Naive thymus-derived CD4-positive, alpha-beta T cell (primary cell): ENCODE results near the gene MRPL20. TPM values are rescaled to one million over a fixed set of nuclear protein-coding genes. Genes with fewer than 3 reads are reported as not detected.
"Not testable (repeated sequence)": the region's sequence is repeated elsewhere in the genome, so short reads cannot be mapped to it uniquely, and the experiment has no call there.

ENCODE experiments used
- ATAC-seq: fragments of 150-1000 bp; cut with Tn5 transposase; 2 replicates; pipeline ENCODE4 v1.10.0; 2021; ENCODE audit warnings: mild to moderate bottlenecking, moderate library complexity
- CTCF ChIA-PET: fragments of 350-600 bp; sonication (Branson Sonifier 250); formaldehyde crosslinking; loops from one replicate; lab custom pipeline; 2021; ENCODE audit warnings: antibody characterized with exemption; lab: Charles Lee
- POLR2A ChIA-PET: fragments of 350-600 bp; sonication (Branson Sonifier 250); formaldehyde crosslinking; loops from one replicate; lab custom pipeline; 2021; ENCODE audit warnings: antibody characterized with exemption, inconsistent platforms; lab: Charles Lee
- DNase-seq, 9 donors: peaks; one replicate each; pipeline versions ENCODE4 v3.0.0 to v3.0.0-alpha.2; 2020 to 2022; ENCODE audit warnings: mixed read lengths in 1 of 9
- H3K27ac ChIP-seq: one replicate; pipeline ENCODE4 v1.7.0; 2013; ENCODE audit warnings: mild to moderate bottlenecking, low read depth, low read length, moderate library complexity
- H3K27me3 ChIP-seq, 2 donors: one replicate each; pipeline ENCODE4 v1.7.0; 2013; ENCODE audit warnings: low read length in 2 of 2, mild to moderate bottlenecking in 2 of 2, moderate library complexity in 2 of 2; ENCODE audit not compliant: control insufficient read depth in 2 of 2, insufficient read depth in 2 of 2
- H3K36me3 ChIP-seq, 3 experiments: 1 replicate in 2 of 3; 2 replicates in 1 of 3; pipeline ENCODE4 v1.7.0; 2013; ENCODE audit warnings: low read length in 3 of 3, mild to moderate bottlenecking in 3 of 3, moderate library complexity in 1 of 3; ENCODE audit not compliant: insufficient read depth in 3 of 3, control insufficient read depth in 2 of 3
- H3K4me1 ChIP-seq, 2 donors: one replicate each; pipeline ENCODE4 v1.7.0; 2013; ENCODE audit warnings: low read length in 2 of 2, mild to moderate bottlenecking in 2 of 2, moderate library complexity in 1 of 2; ENCODE audit not compliant: control insufficient read depth in 2 of 2, insufficient read depth in 2 of 2
- H3K4me3 ChIP-seq: 2 replicates; pipeline ENCODE4 v1.7.0; 2013; ENCODE audit warnings: mild to moderate bottlenecking, low read length
- H3K9me3 ChIP-seq, 3 experiments: 1 replicate in 2 of 3; 2 replicates in 1 of 3; pipeline ENCODE4 v1.7.0; 2013; ENCODE audit warnings: low read length in 3 of 3; ENCODE audit not compliant: control insufficient read depth in 2 of 3
- H3K27ac Mint-ChIP-seq, 9 donors: one replicate each; pipeline ENCODE4 v1.8.0; 2020 to 2022; ENCODE audit warnings: mixed read lengths in 9 of 9, mild to moderate bottlenecking in 8 of 9, moderate library complexity in 5 of 9, inconsistent platforms in 2 of 9
- H3K27me3 Mint-ChIP-seq, 5 donors: one replicate each; pipeline ENCODE4 v1.8.0; 2021 to 2022; ENCODE audit warnings: mixed read lengths in 5 of 5, mild to moderate bottlenecking in 1 of 5
- H3K36me3 Mint-ChIP-seq, 5 donors: one replicate each; pipeline ENCODE4 v1.8.0; 2020 to 2022; ENCODE audit warnings: mixed read lengths in 5 of 5, mild to moderate bottlenecking in 3 of 5, inconsistent platforms in 1 of 5
- H3K4me1 Mint-ChIP-seq, 7 donors: one replicate each; pipeline ENCODE4 v1.8.0; 2020 to 2022; ENCODE audit warnings: mixed read lengths in 7 of 7, mild to moderate bottlenecking in 3 of 7, inconsistent platforms in 1 of 7
- H3K4me3 Mint-ChIP-seq, 10 donors: one replicate each; pipeline ENCODE4 v1.8.0; 2020 to 2022; ENCODE audit warnings: mild to moderate bottlenecking in 10 of 10, mixed read lengths in 10 of 10, moderate library complexity in 6 of 10, inconsistent platforms in 2 of 10
- H3K9me3 Mint-ChIP-seq, 11 donors: one replicate each; pipeline ENCODE4 v1.8.0; 2020 to 2022; ENCODE audit warnings: mixed read lengths in 11 of 11, mild to moderate bottlenecking in 4 of 11, inconsistent platforms in 1 of 11, moderate library complexity in 1 of 11
- intact Hi-C, 2 donors: fragments of 100-400 bp; cut with micrococcal nuclease; formaldehyde crosslinking; loops; one replicate each; pipeline ENCODE4 v1.15.1; 2023
- polyA plus RNA-seq, 2 donors: library from polyadenylated mRNA; unstranded; fragments of 300-500 nt; fragmentation: Illumina TruSeq; gene quantifications; one replicate each; pipeline ENCODE4 v1.2.3, GENCODE V29; 2021
- total RNA-seq, 6 experiments: library from RNA in 5 of 6; stranded (reverse) in 5 of 6; gene quantifications; 1 replicate in 5 of 6; 2 replicates in 1 of 6; pipeline ENCODE4 v1.2.3 and lab custom pipeline; 2021 to 2026

The MRPL20 gene
- total and polyA plus RNA-seq, 7 experiments from 2014 or later = 91.2 to 239 (median 134) TPM

DNA sequence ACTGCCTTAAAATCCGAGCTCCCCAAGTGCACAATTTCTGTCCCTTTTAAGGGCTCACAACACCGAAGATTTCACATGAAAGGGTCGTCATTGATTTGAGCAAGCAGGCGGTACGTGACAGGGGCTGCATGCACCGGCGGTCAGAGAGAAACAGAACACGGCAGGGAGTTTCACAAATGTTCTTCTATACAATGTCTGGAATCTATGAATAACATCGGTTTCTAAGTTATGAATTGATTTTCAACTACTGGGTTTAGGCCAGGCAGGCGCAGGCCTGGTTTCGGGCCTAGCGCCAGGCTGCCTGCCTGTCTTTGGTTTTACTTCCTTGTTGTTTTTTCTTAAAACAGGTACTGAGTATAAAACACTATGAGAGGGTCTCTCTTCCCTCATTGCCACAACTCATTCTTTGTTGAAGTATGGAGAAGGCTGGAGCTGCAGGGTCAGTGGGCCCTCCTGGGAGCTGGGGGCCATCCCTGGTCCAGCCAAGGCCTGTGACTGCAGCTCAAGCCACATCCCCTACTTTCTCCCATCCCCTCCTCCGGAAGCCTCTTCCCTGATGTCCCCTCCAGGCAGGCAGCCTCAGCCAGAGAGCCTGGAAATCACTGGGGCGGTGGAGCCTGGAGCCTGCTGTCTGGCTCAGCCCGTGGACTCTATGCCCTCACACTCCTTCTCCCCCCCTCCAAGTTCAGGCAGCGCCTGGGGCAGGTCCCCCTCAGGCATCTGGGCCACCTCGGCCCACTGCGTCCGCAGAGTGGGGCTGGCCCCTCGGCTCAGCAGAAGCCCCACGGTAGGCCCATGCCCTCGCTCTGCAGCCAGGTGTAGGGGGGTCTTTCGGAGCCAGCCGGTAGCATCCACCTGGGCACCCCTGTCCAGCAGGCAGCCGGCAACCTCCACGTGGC, 11.6 kb upstream of the MRPL20 start:
- Histone ChIP-seq H3K4me3 (no peak overlapping the region), H3K36me3 (no peaks in the 10 kb centered on the region), H3K4me1 (no peaks in the 10 kb centered on the region), H3K27ac (no peak overlapping the region), H3K9me3 (no peaks in the 10 kb centered on the region), H3K27me3 (no peaks in the 10 kb centered on the region)
- ChIA-PET CTCF (interaction anchor here (1.2 kb wide), 1 partner anchor 43 kb away, joined by 4 read pairs; the partner anchor contains the start of gene AURKAIP1), POLR2A (interaction anchor here (0.8 kb wide), 1 partner anchor 114 kb away, joined by 3 read pairs; no protein-coding TSS in a partner anchor)
- DNase-seq (no peak), ATAC-seq (no peak)
- H3K27me3 Mint-ChIP-seq = peaks cover 0 to 23% (median 10%) of the 10 kb centered on the region in 5 donors
- peaks cover 0 to 4% (median 0%) of the 10 kb centered on the region in 7 donors for H3K4me1 Mint-ChIP-seq
- H3K27ac Mint-ChIP-seq = no peak overlapping the region
- intact Hi-C loops = no loop called here
- peak overlapping the region in 6 of 10 donors; percentile 21 to 49 (median 38) for H3K4me3 Mint-ChIP-seq
- peaks cover 0 to 2% (median 0%) of the 10 kb centered on the region in 11 donors for H3K9me3 Mint-ChIP-seq
- no peaks in the 10 kb centered on the region for H3K36me3 Mint-ChIP-seq

GRCh38 chr1:1417825-1418463, 10.9 kb upstream of the MRPL20 start:
- Mint-ChIP-seq H3K27me3 (peaks cover 0 to 22% (median 6%) of the 10 kb centered on the region in 5 donors), H3K27ac (peak overlapping the region in 3 of 9 donors; percentile 7 to 48 (median 25)), H3K4me3 (peak overlapping the region in 4 of 10 donors; percentile 30 to 49 (median 44))
- intact Hi-C loops, H3K27me3 ChIP-seq, H3K36me3 ChIP-seq, H3K36me3 Mint-ChIP-seq, H3K4me1 ChIP-seq, H3K9me3 Mint-ChIP-seq, H3K27ac ChIP-seq, CTCF ChIA-PET, ATAC-seq, H3K4me1 Mint-ChIP-seq, H3K9me3 ChIP-seq, DNase-seq, H3K4me3 ChIP-seq: not testable (repeated sequence)
- POLR2A ChIA-PET = interaction anchor here (0.8 kb wide), 1 partner anchor 113 kb away, joined by 3 read pairs; no protein-coding TSS in a partner anchor

- H3K4me3 ChIP-seq, CTCF ChIA-PET, ATAC-seq, H3K4me3 Mint-ChIP-seq, H3K27me3 ChIP-seq, H3K36me3 Mint-ChIP-seq, H3K9me3 Mint-ChIP-seq, H3K27ac ChIP-seq, intact Hi-C loops, H3K9me3 ChIP-seq, H3K4me1 ChIP-seq, DNase-seq, H3K36me3 ChIP-seq, H3K4me1 Mint-ChIP-seq: not testable (repeated sequence)
- POLR2A ChIA-PET = interaction anchor here (0.8 kb wide), 1 partner anchor 112 kb away, joined by 3 read pairs; no protein-coding TSS in a partner anchor
- Mint-ChIP-seq H3K27me3 (peaks cover 0 to 18% (median 1%) of the 10 kb centered on the region in 5 donors), H3K27ac (peak overlapping the region in 3 of 9 donors; percentile 7 to 48 (median 25))
Observed at GRCh38 chr1:1417396-1417795, 10.3 kb upstream of the MRPL20 start.

DNA sequence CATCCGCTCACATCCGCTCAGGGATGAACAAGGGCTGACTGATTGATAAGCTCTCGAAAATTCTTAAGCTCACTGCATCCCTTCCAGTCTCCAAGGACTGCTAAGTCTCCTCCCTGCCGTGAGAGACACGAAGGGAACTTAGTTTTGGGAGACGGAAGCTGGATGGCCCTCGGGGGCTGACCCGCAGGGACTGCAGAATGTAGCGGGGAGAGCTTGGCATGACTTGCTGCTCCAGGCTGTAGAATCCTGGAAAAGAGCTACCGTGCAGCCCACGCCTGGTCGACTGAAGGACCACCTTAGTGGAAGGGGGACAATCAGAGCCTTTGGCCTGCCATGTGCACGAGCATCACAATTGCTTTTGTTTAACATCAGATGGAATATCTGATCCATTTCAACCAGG, 8.7 kb upstream of the MRPL20 start:
- H3K4me1 Mint-ChIP-seq = peaks cover 0 to 5% (median 4%) of the 10 kb centered on the region in 7 donors
- peaks cover 0 to 11% (median 0%) of the 10 kb centered on the region in 5 donors for H3K27me3 Mint-ChIP-seq
- H3K9me3 Mint-ChIP-seq = peaks cover 0 to 2% (median 0%) of the 10 kb centered on the region in 11 donors
- H3K27ac ChIP-seq = no peak overlapping the region
- H3K4me3 ChIP-seq = no peak overlapping the region
- H3K36me3 Mint-ChIP-seq = no peaks in the 10 kb centered on the region
- no peak for ATAC-seq
- no peaks in the 10 kb centered on the region for H3K27me3 ChIP-seq
- intact Hi-C loops = no loop called here
- no peaks in the 10 kb centered on the region for H3K36me3 ChIP-seq
- H3K4me3 Mint-ChIP-seq = no peak overlapping the region
- H3K27ac Mint-ChIP-seq = no peak overlapping the region
- POLR2A ChIA-PET = interaction anchor here (0.7 kb wide), 1 partner anchor 18 kb away, joined by 6 read pairs; no protein-coding TSS in a partner anchor
- CTCF ChIA-PET = no interaction called here
- no peaks in the 10 kb centered on the region for H3K9me3 ChIP-seq
- no peak for DNase-seq
- H3K4me1 ChIP-seq = no peaks in the 10 kb centered on the region

- CTCF ChIA-PET, H3K36me3 Mint-ChIP-seq, DNase-seq, POLR2A ChIA-PET, ATAC-seq, intact Hi-C loops, H3K27me3 ChIP-seq, H3K4me3 ChIP-seq, H3K4me3 Mint-ChIP-seq, H3K4me1 ChIP-seq, H3K36me3 ChIP-seq, H3K27me3 Mint-ChIP-seq, H3K9me3 ChIP-seq, H3K27ac ChIP-seq, H3K9me3 Mint-ChIP-seq: not testable (repeated sequence)
- H3K4me1 Mint-ChIP-seq = peaks cover 0 to 29% (median 14%) of the 10 kb centered on the region in 7 donors
- peak overlapping the region in 2 of 9 donors; percentile 43 to 44 for H3K27ac Mint-ChIP-seq
Observed at GRCh38 chr1:1412311-1412902, 5.3 kb upstream of the MRPL20 start.

DNA sequence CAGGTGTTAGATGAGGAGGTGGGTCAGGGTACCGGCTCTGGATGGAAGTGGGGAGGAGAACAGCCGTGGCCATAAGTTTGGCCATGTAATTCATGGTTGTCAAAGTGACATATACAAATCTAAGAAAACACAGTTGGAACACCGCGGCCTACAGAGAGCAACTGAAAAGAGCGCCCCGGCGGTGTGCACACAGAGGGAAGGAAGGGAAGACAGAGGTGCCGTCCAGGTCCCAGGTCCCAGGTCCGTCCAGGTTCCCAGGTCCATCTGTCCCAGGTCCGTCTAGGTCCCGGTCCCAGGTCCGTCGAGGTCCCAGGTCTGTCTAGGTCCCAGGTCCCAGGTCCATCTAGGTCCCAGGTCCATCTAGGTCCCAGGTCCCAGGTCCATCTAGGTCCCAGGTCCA, 4.5 kb upstream of the MRPL20 start:
- intact Hi-C loops = no loop called here
- Mint-ChIP-seq H3K27ac (peak overlapping the region in 1 of 9 donors; percentile 2), H3K9me3 (peaks cover 0 to 2% (median 0%) of the 10 kb centered on the region in 11 donors), H3K36me3 (peaks cover 0 to 5% (median 0%) of the 10 kb centered on the region in 5 donors), H3K4me1 (peaks cover 0 to 32% (median 15%) of the 10 kb centered on the region in 7 donors), H3K27me3 (peaks cover 0 to 1% (median 0%) of the 10 kb centered on the region in 5 donors), H3K4me3 (peak overlapping the region in 1 of 10 donors; percentile 34)
- no peak for ATAC-seq
- Histone ChIP-seq H3K27me3 (no peaks in the 10 kb centered on the region), H3K9me3 (no peaks in the 10 kb centered on the region), H3K36me3 (peaks cover 0 to 4% (median 4%) of the 10 kb centered on the region in 3 experiments), H3K4me3 (no peak overlapping the region), H3K4me1 (peaks cover 6 to 8% of the 10 kb centered on the region in 2 donors), H3K27ac (no peak overlapping the region)
- no peak for DNase-seq
- CTCF ChIA-PET = no interaction called here
- POLR2A ChIA-PET = interaction anchor here (0.6 kb wide), 1 partner anchor 16 kb away, joined by 3 read pairs; no protein-coding TSS in a partner anchor
